Measurements from ENCODE around the gene CTNNA1. TPM values are rescaled to one million over a fixed set of nuclear protein-coding genes. Genes with fewer than 3 reads are reported as not detected.

CTNNA1 gene
- total and polyA plus RNA-seq, 2 of the 8 experiments (the other 6 are each of a cell fraction or from before 2014, with no cell fraction given) = 115 to 349 TPM

GRCh38 chr5:138722544-138723177 is 30.6 kb upstream of the CTNNA1 start:
- H3K79me1 ChIP-seq (ENCODE audit: low read depth, low read length) = 0 out of 2 replicates have a peak, but pooled peaks cover 2% of the 10 kb centered on the region
- WGBS, 2 experiments (ENCODE audit: extremely low coverage in 1 of 2, insufficient coverage in 1 of 2, insufficient read length in 1 of 2, insufficient replicate concordance in 2 of 2, low coverage in 1 of 2, low lambda C conversion rate in 2 of 2, missing lambda C conversion rate in 1 of 2) = 73% methylated on average over 8 of the region's 10 CpGs; no CpG with 5 or more reads in 1 of the 2 experiments
- FAIRE-seq (no peak), DNase-seq (ENCODE audit: low read depth in 1 of 2, low spot score in 2 of 2) (no peak)
- no peak overlapping the region for H3K23ac ChIP-seq (ENCODE audit: insufficient read length)
- H3K27ac ChIP-seq (ENCODE audit: low read depth, low read length) = no peak overlapping the region
- no peak overlapping the region; the same call in 1 of the 2 replicates for H2BK15ac ChIP-seq (ENCODE audit: low read length)
- H3K4me2 ChIP-seq (ENCODE audit: insufficient read depth in 1 of 2, low read depth in 2 of 2, low read length in 2 of 2) = peak overlapping the region in 1 of 2 experiments; percentile 25; a peak in 2 of 4 replicates
- H2AFZ ChIP-seq (ENCODE audit: low read length) = no peak overlapping the region; the same call in 1 of the 2 replicates
- ChIA-PET CTCF (ENCODE audit: partially characterized antibody) (interaction anchor here (0.7 to 1.8 kb wide), 6 partner anchors 15 to 86 kb away, joined by 3 to 4 read pairs (median 3); no protein-coding TSS in a partner anchor), POLR2A (ENCODE audit: partially characterized antibody) (interaction anchor here (0.6 to 1.4 kb wide), 3 partner anchors 15 to 19 kb away, joined by 3 read pairs; no protein-coding TSS in a partner anchor)
- no peaks in the 10 kb centered on the region for H3K27me3 ChIP-seq (replicated peaks in 1 of 4; ENCODE audit: control insufficient read depth in 3 of 4, extremely low read depth in 1 of 4, insufficient read depth in 3 of 4, low read length in 3 of 4)
- no peak overlapping the region for H3K14ac ChIP-seq (ENCODE audit: insufficient read length)
- H2AK5ac ChIP-seq (ENCODE audit: low read depth, low read length) = peak overlapping the region; percentile 30
- H3K56ac ChIP-seq (replicated peaks; ENCODE audit: insufficient read length, low read depth, low read length) = no peak overlapping the region
- peaks cover 13 to 26% (median 20%) of the 10 kb centered on the region in 4 experiments for H3K4me1 ChIP-seq (replicated peaks in 1 of 4; ENCODE audit: control insufficient read depth in 3 of 4, insufficient read depth in 4 of 4, low read length in 3 of 4)
- H2BK12ac ChIP-seq (ENCODE audit: low read depth, low read length) = peak overlapping the region; percentile 41; the same call in 1 of the 2 replicates
- H3K79me2 ChIP-seq (ENCODE audit: control insufficient read depth in 1 of 2, insufficient read depth in 2 of 2, low read length in 2 of 2) = no peaks in the 10 kb centered on the region
- H3K4ac ChIP-seq (replicated peaks; ENCODE audit: insufficient read length, low read depth, low read length) = no peak overlapping the region
- no peak overlapping the region for H3K4me3 ChIP-seq (ENCODE audit: extremely low read depth in 1 of 4, insufficient read depth in 2 of 4, low read depth in 3 of 4, low read length in 4 of 4)
- peak overlapping the region; percentile 92 for H4K91ac ChIP-seq (replicated peaks; ENCODE audit: insufficient read length, low read length)
- H3K36me3 ChIP-seq (ENCODE audit: control insufficient read depth in 2 of 4, insufficient read depth in 4 of 4, low read length in 3 of 4) = no peaks in the 10 kb centered on the region
- no peak overlapping the region for H2BK120ac ChIP-seq (replicated peaks; ENCODE audit: low read depth, low read length)
- H4K8ac ChIP-seq (ENCODE audit: extremely low read depth, insufficient read depth, low read length) = no peak overlapping the region
- H3K9ac ChIP-seq (replicated peaks in 1 of 4; ENCODE audit: extremely low read depth in 1 of 4, low read depth in 3 of 4, low read length in 3 of 4) = no peak overlapping the region
- no peaks in the 10 kb centered on the region for H3K9me3 ChIP-seq (ENCODE audit: insufficient read depth in 2 of 2, low read depth in 1 of 2, low read length in 1 of 2)
- H3K23me2 ChIP-seq (ENCODE audit: low read depth, low read length) = 0 out of 2 replicates have a peak, but pooled peaks cover 2% of the 10 kb centered on the region
- no peak for TF ChIP-seq CBX5 (IDR thresholded peaks at IDR 0.05; ENCODE audit: low read depth, low read length)
- peak; percentile 86; the same call in 1 of the 2 replicates for TF ChIP-seq TCF12 (IDR thresholded peaks at IDR 0.05; ENCODE audit: low read depth, low read length)
- TF ChIP-seq CBX8 (IDR thresholded peaks at IDR 0.05; ENCODE audit: borderline replicate concordance, low read depth, low read length) = no peak
- TF ChIP-seq GTF2F1 (IDR thresholded peaks at IDR 0.05; ENCODE audit: borderline replicate concordance, low read depth, low read length) = no peak
- H4K5ac ChIP-seq (ENCODE audit: insufficient read length, low read depth, low read length) = no peak overlapping the region
- H2BK20ac ChIP-seq (ENCODE audit: low read length) = peak overlapping the region; percentile 98
- peak overlapping the region; percentile 73; the same call in 1 of the 2 replicates for H3K18ac ChIP-seq (ENCODE audit: extremely low read depth, low read length)
- no peaks in the 10 kb centered on the region for H4K20me1 ChIP-seq (replicated peaks in 1 of 2; ENCODE audit: control insufficient read depth in 1 of 2, insufficient read depth in 2 of 2, low read length in 2 of 2)
- H2BK5ac ChIP-seq (ENCODE audit: low read depth, low read length) = peak overlapping the region; percentile 6; the same call in 1 of the 2 replicates
